Measurements from ENCODE around the gene FIBP. TPM values are rescaled to one million over a fixed set of nuclear protein-coding genes. Genes with fewer than 3 reads are reported as not detected.

FIBP gene
- total RNA-seq, 1 experiment from 2014 or later, result 60.8 TPM

- in situ Hi-C loops (cut with HindIII; ENCODE audit: low pct_unique_long_range_greater_than_20kb, low sequenced_read_pairs), result no loop called here
- no peak for DNase-seq (ENCODE audit: low read depth, low spot score)
Observed at GRCh38 chr11:65917077-65917433, 28.8 kb upstream of the FIBP start.

- no peak for DNase-seq (ENCODE audit: low read depth, low spot score)
- in situ Hi-C loops (cut with HindIII; ENCODE audit: low pct_unique_long_range_greater_than_20kb, low sequenced_read_pairs), result no loop called here
Observed at GRCh38 chr11:65916391-65916790, 28.1 kb upstream of the FIBP start.

GRCh38 chr11:65915821-65916251 lies 27.6 kb upstream of the FIBP start:
- in situ Hi-C loops (cut with HindIII; ENCODE audit: low pct_unique_long_range_greater_than_20kb, low sequenced_read_pairs), result no loop called here

GRCh38 chr11:65915101-65915820 lies 27.0 kb upstream of the FIBP start:
- no peak for DNase-seq (ENCODE audit: low read depth, low spot score)
- in situ Hi-C loops (cut with HindIII; ENCODE audit: low pct_unique_long_range_greater_than_20kb, low sequenced_read_pairs), result no loop called here

More at GRCh38 chr11:65915821-65916251, 27.6 kb upstream of the FIBP start:
- DNase-seq (ENCODE audit: low read depth, low spot score), result peak; percentile 68

GRCh38 chr11:65912845-65913244 lies 24.6 kb upstream of the FIBP start:
- no peak for DNase-seq (ENCODE audit: low read depth, low spot score)
- in situ Hi-C loops (cut with HindIII; ENCODE audit: low pct_unique_long_range_greater_than_20kb, low sequenced_read_pairs), result no loop called here

- in situ Hi-C loops (cut with HindIII; ENCODE audit: low pct_unique_long_range_greater_than_20kb, low sequenced_read_pairs), result no loop called here
- DNase-seq (ENCODE audit: low read depth, low spot score), result peak; percentile 65
Observed at GRCh38 chr11:65911682-65912568, 23.7 kb upstream of the FIBP start.

- in situ Hi-C loops (cut with HindIII; ENCODE audit: low pct_unique_long_range_greater_than_20kb, low sequenced_read_pairs), result no loop called here
Observed at GRCh38 chr11:65907878-65908277, 19.6 kb upstream of the FIBP start.

GRCh38 chr11:65906602-65907001 lies 18.3 kb upstream of the FIBP start:
- in situ Hi-C loops (cut with HindIII; ENCODE audit: low pct_unique_long_range_greater_than_20kb, low sequenced_read_pairs), result no loop called here
- DNase-seq (ENCODE audit: low read depth, low spot score), result no peak

More at GRCh38 chr11:65907878-65908277, 19.6 kb upstream of the FIBP start:
- no peak for DNase-seq (ENCODE audit: low read depth, low spot score)

GRCh38 chr11:65903715-65904114 lies 15.4 kb upstream of the FIBP start:
- in situ Hi-C loops (cut with HindIII; ENCODE audit: low pct_unique_long_range_greater_than_20kb, low sequenced_read_pairs), result no loop called here
- DNase-seq (ENCODE audit: low read depth, low spot score), result no peak

- DNase-seq (ENCODE audit: low read depth, low spot score), result peak; percentile 48
- in situ Hi-C loops (cut with HindIII; ENCODE audit: low pct_unique_long_range_greater_than_20kb, low sequenced_read_pairs), result no loop called here
Observed at GRCh38 chr11:65903068-65903481, 14.8 kb upstream of the FIBP start.

GRCh38 chr11:65900899-65901180 lies 12.6 kb upstream of the FIBP start:
- no peak for DNase-seq (ENCODE audit: low read depth, low spot score)
- in situ Hi-C loops (cut with HindIII; ENCODE audit: low pct_unique_long_range_greater_than_20kb, low sequenced_read_pairs), result no loop called here

- peak; percentile 85 for DNase-seq (ENCODE audit: low read depth, low spot score)
Observed at GRCh38 chr11:65900125-65900898, 12.0 kb upstream of the FIBP start, which contains the start of gene FOSL1. Gene FOSL1 (minus strand): TSS chr11:65900388. CDS start chr11:65900339, 49 bp downstream.

GRCh38 chr11:65899356-65900124 lies 11.3 kb upstream of the FIBP start:
- peak; percentile 38 for DNase-seq (ENCODE audit: low read depth, low spot score)

More at GRCh38 chr11:65900125-65900898, 12.0 kb upstream of the FIBP start, which contains the start of gene FOSL1:
- in situ Hi-C loops (cut with HindIII; ENCODE audit: low pct_unique_long_range_greater_than_20kb, low sequenced_read_pairs), result no loop called here

GRCh38 chr11:65898656-65899355 lies 10.5 kb upstream of the FIBP start:
- in situ Hi-C loops (cut with HindIII; ENCODE audit: low pct_unique_long_range_greater_than_20kb, low sequenced_read_pairs), result no loop called here

More at GRCh38 chr11:65899356-65900124, 11.3 kb upstream of the FIBP start:
- in situ Hi-C loops (cut with HindIII; ENCODE audit: low pct_unique_long_range_greater_than_20kb, low sequenced_read_pairs), result no loop called here

GRCh38 chr11:65897020-65897471 lies 8.8 kb upstream of the FIBP start:
- in situ Hi-C loops (cut with HindIII; ENCODE audit: low pct_unique_long_range_greater_than_20kb, low sequenced_read_pairs), result no loop called here
- no peak for DNase-seq (ENCODE audit: low read depth, low spot score)

More at GRCh38 chr11:65898656-65899355, 10.5 kb upstream of the FIBP start:
- no peak for DNase-seq (ENCODE audit: low read depth, low spot score)

Data from SK-MEL-5 (cell line).